ENCODE results near the gene SPAG16. TPM values are rescaled to one million over a fixed set of nuclear protein-coding genes. Genes with fewer than 3 reads are reported as not detected.

Gene SPAG16
- total RNA-seq, 1 experiment from 2014 or later = 17.2 TPM

DNA sequence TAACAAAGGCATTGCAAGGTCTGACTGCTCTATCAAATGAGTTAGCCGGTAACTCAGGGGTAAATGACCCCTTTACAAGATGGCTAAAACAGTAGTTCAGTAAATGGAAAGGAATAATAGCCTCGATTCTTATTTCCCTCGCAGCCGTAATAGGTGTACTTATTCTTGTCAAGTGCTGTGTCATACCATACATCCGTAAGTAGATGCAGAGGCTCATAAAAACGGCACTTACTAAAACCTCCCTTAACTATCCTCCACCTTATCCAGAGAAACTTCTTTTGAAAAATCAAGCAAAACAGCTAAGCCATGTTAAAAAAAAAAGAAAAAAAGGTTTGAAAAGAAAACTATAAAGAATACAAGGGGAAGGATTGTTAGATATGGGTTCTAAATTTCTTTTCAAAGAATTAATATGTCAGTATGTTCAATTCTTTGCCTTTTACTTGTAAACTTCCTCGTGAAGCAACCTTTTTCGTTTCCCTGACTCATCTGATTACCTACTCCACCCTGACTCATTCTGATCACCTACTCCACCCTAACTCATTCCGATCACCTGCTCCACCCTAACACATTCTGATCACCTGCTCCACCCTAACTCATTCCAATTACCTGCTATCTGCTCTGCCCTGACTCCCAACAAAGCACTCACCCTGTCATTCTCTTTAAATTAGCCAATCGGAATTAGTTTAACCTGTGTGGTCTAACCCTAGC, 127.5 kb downstream of the SPAG16 start:
- H4K20me1 ChIP-seq (ENCODE audit: low read length) = no peaks in the 10 kb centered on the region
- H2AFZ ChIP-seq (ENCODE audit: low read length) = peak overlapping the region; percentile 86
- no peaks in the 10 kb centered on the region for H3K36me3 ChIP-seq (ENCODE audit: low read depth, low read length)
- peak overlapping the region; percentile 82 for H3K27ac ChIP-seq (ENCODE audit: low read length)
- peak overlapping the region; percentile 39 for H3K9ac ChIP-seq (ENCODE audit: low read length)
- DNase-seq = peak; percentile 73
- TF ChIP-seq EZH2phosphoT487 (IDR thresholded peaks at IDR 0.05; ENCODE audit: borderline replicate concordance, low read length) (no peak), EZH2 (IDR thresholded peaks at IDR 0.05; ENCODE audit: low read length, unreplicated experiment) (no peak)
- intact Hi-C loops (cut with micrococcal nuclease) = no loop called here
- CTCF ChIA-PET = no interaction called here
- no peaks in the 10 kb centered on the region for H3F3A ChIP-seq (ENCODE audit: low read length, unreplicated experiment)
- peaks cover 17% of the 10 kb centered on the region for H3K4me1 ChIP-seq (ENCODE audit: insufficient read depth, low read length)
- peak overlapping the region; percentile 86 for H3K4me2 ChIP-seq (ENCODE audit: low read length)
- no peaks in the 10 kb centered on the region for H3K9me3 ChIP-seq (ENCODE audit: low read length)
- peak overlapping the region; percentile 59 for H3K4me3 ChIP-seq (ENCODE audit: low read length)
- no TSS peak for BruUV-seq (replicated peaks)
- peak; percentile 73 for ATAC-seq
- POLR2A ChIA-PET (ENCODE audit: unreplicated experiment) = no interaction called here
- H3K9me2 ChIP-seq (replicated peaks; ENCODE audit: low read length) = no peaks in the 10 kb centered on the region
- no peaks in the 10 kb centered on the region for H3K79me2 ChIP-seq (ENCODE audit: low read length)
- no peaks in the 10 kb centered on the region for H3K27me3 ChIP-seq (ENCODE audit: low read length)

DNA sequence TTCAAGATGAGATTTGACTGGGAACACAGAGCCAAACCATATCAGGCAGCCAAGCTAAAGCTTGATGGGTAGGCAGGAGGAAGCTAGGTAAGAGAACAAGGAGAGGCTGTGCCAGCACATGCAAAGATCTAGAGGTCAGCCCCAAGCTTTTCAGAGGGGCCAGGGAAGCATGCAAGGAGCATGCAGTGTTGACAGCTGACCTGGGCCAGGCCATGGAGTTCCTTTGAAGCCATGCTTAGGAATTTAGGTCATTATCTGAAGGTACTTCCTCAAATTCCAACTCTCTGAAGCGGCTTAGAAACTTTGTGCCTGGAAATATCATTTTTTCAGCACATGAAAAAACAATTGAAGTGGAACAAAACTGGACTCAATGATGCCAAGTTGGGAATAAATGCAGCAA, 130.8 kb downstream of the SPAG16 start:
- H3K27me3 ChIP-seq (ENCODE audit: low read length) = no peaks in the 10 kb centered on the region
- no peak for ATAC-seq
- BruUV-seq (replicated peaks) = no TSS peak
- no peak overlapping the region for H3K4me3 ChIP-seq (ENCODE audit: low read length)
- ChIA-PET POLR2A (ENCODE audit: unreplicated experiment) (no interaction called here), CTCF (no interaction called here)
- no peak overlapping the region for H3K4me2 ChIP-seq (ENCODE audit: low read length)
- H3F3A ChIP-seq (ENCODE audit: low read length, unreplicated experiment) = no peaks in the 10 kb centered on the region
- H3K27ac ChIP-seq (ENCODE audit: low read length) = no peak overlapping the region
- no peak overlapping the region for H3K9ac ChIP-seq (ENCODE audit: low read length)
- H3K9me3 ChIP-seq (ENCODE audit: low read length) = no peaks in the 10 kb centered on the region
- intact Hi-C loops (cut with micrococcal nuclease) = no loop called here
- H3K79me2 ChIP-seq (ENCODE audit: low read length) = no peaks in the 10 kb centered on the region
- no peak for DNase-seq
- H4K20me1 ChIP-seq (ENCODE audit: low read length) = no peaks in the 10 kb centered on the region
- H3K9me2 ChIP-seq (replicated peaks; ENCODE audit: low read length) = no peaks in the 10 kb centered on the region
- H2AFZ ChIP-seq (ENCODE audit: low read length) = no peak overlapping the region
- H3K4me1 ChIP-seq (ENCODE audit: insufficient read depth, low read length) = peaks cover 17% of the 10 kb centered on the region
- TF ChIP-seq, protein P1, sequence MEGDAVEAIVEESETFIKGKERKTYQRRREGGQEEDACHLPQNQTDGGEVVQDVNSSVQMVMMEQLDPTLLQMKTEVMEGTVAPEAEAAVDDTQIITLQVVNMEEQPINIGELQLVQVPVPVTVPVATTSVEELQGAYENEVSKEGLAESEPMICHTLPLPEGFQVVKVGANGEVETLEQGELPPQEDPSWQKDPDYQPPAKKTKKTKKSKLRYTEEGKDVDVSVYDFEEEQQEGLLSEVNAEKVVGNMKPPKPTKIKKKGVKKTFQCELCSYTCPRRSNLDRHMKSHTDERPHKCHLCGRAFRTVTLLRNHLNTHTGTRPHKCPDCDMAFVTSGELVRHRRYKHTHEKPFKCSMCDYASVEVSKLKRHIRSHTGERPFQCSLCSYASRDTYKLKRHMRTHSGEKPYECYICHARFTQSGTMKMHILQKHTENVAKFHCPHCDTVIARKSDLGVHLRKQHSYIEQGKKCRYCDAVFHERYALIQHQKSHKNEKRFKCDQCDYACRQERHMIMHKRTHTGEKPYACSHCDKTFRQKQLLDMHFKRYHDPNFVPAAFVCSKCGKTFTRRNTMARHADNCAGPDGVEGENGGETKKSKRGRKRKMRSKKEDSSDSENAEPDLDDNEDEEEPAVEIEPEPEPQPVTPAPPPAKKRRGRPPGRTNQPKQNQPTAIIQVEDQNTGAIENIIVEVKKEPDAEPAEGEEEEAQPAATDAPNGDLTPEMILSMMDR (conservative IDR thresholded peaks at IDR 0.05; ENCODE audit: low read depth, low read length) = no peak
- TF ChIP-seq EZH2 (IDR thresholded peaks at IDR 0.05; ENCODE audit: low read length, unreplicated experiment) = no peak
- TF ChIP-seq EZH2phosphoT487 (IDR thresholded peaks at IDR 0.05; ENCODE audit: borderline replicate concordance, low read length) = no peak
- no peaks in the 10 kb centered on the region for H3K36me3 ChIP-seq (ENCODE audit: low read depth, low read length)

DNA sequence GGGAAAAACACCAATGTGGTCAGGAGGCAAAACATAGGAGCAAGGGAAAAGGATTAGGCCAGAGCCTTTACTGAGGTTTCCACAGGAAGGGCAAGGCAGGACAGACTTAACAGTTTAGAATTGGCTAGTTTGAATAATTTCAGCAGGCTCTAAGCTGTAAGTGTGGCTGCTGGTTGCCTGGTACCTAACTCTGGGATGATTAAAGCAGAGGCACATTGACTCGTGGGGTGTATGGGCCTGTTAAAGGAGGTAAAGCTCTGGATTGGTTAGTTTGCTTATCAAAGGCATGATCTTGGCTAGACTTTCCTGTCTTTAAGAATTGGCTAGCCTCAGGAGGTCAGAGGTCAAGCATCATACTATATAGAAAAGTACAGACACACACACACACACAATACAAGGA, 132.6 kb downstream of the SPAG16 start:
- no peaks in the 10 kb centered on the region for H3K79me2 ChIP-seq (ENCODE audit: low read length)
- no peak overlapping the region for H3K27ac ChIP-seq (ENCODE audit: low read length)
- CTCF ChIA-PET = no interaction called here
- H3K4me3 ChIP-seq (ENCODE audit: low read length) = no peak overlapping the region
- no peaks in the 10 kb centered on the region for H3F3A ChIP-seq (ENCODE audit: low read length, unreplicated experiment)
- no peaks in the 10 kb centered on the region for H3K27me3 ChIP-seq (ENCODE audit: low read length)
- no peak overlapping the region for H2AFZ ChIP-seq (ENCODE audit: low read length)
- H3K9ac ChIP-seq (ENCODE audit: low read length) = no peak overlapping the region
- H3K36me3 ChIP-seq (ENCODE audit: low read depth, low read length) = no peaks in the 10 kb centered on the region
- intact Hi-C loops (cut with micrococcal nuclease) = no loop called here
- TF ChIP-seq EZH2phosphoT487 (IDR thresholded peaks at IDR 0.05; ENCODE audit: borderline replicate concordance, low read length) (no peak), EZH2 (IDR thresholded peaks at IDR 0.05; ENCODE audit: low read length, unreplicated experiment) (no peak)
- TF ChIP-seq, protein P1 (conservative IDR thresholded peaks at IDR 0.05; ENCODE audit: low read depth, low read length) = no peak
- no peaks in the 10 kb centered on the region for H3K9me2 ChIP-seq (replicated peaks; ENCODE audit: low read length)
- H3K9me3 ChIP-seq (ENCODE audit: low read length) = no peaks in the 10 kb centered on the region
- no peaks in the 10 kb centered on the region for H4K20me1 ChIP-seq (ENCODE audit: low read length)
- DNase-seq (no peak), ATAC-seq (no peak)
- BruUV-seq (replicated peaks) = no TSS peak
- H3K4me1 ChIP-seq (ENCODE audit: insufficient read depth, low read length) = peaks cover 8% of the 10 kb centered on the region; the same call in 1 of the 2 replicates
- no peak overlapping the region for H3K4me2 ChIP-seq (ENCODE audit: low read length)
- POLR2A ChIA-PET (ENCODE audit: unreplicated experiment) = no interaction called here
